ENCODE data around the gene MAML2. TPM values are rescaled to one million over a fixed set of nuclear protein-coding genes. Genes with fewer than 3 reads are reported as not detected.

MAML2 gene
- total and polyA plus RNA-seq, 2 experiments from 2014 or later = 2.0 to 7.1 TPM

DNA sequence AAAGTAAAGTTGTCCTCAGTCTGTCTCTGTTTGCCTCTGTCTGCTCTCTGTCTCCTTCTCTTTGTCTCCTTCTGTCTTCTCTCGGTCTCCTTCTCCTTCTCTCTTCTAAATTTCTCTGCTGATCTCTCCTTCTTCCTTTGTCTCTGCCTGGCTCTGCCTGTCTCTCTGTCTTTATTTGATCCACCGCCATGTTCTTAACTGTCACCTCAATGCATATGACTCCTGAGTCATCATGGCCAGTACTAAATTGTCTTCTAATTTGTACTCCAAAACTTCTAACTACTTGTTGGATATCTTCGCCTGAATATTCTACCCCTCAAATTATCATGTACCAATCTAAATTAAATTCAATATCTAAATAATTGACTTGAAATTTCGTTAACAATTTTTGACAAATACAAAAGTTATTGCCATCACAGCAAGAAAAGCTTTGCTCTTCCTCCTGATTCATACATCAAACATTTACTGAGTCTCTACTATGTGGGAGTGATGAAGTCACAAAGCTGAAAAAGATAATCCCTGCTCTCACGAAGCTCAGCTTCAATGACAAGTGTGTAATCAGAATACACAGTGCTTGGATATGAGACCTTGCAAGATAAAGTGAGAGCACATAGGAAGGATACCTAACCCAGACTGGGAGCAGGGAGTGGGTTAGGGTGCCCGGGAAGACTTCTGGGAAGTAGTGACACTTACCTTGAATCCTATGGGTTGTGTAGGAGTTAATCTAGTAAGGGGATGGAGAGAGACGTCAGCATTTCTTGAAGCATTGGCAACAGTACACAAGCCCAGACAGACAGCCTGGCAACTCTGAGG, 193.0 kb downstream of the MAML2 start:
- ATAC-seq (no peak), DNase-seq (ENCODE audit: low spot score) (no peak)
- H3K27ac Mint-ChIP-seq = no peak overlapping the region
- H3K79me2 ChIP-seq (replicated peaks; ENCODE audit: insufficient read depth) = no peaks in the 10 kb centered on the region
- no peak overlapping the region for H2AFZ ChIP-seq
- no peaks in the 10 kb centered on the region for H3K9me2 ChIP-seq (ENCODE audit: insufficient read depth)
- H3K36me3 Mint-ChIP-seq (ENCODE audit: low read depth) = no peaks in the 10 kb centered on the region
- H3F3A ChIP-seq (replicated peaks; ENCODE audit: low read depth) = no peaks in the 10 kb centered on the region
- H3K4me2 ChIP-seq = no peak overlapping the region
- H4K20me1 ChIP-seq (replicated peaks; ENCODE audit: insufficient read depth) = no peaks in the 10 kb centered on the region
- H3K27me3 Mint-ChIP-seq (ENCODE audit: insufficient read depth, low read depth, poor library complexity) = no peaks in the 10 kb centered on the region
- H3K4me1 Mint-ChIP-seq = peaks cover 24% of the 10 kb centered on the region
- no peaks in the 10 kb centered on the region for H3K27me3 ChIP-seq (ENCODE audit: insufficient read depth)
- H3K4me3 Mint-ChIP-seq = no peak overlapping the region
- H3K36me3 ChIP-seq (ENCODE audit: insufficient read depth) = no peaks in the 10 kb centered on the region
- no peak overlapping the region for H3K4me3 ChIP-seq
- no peak overlapping the region for H3K27ac ChIP-seq (ENCODE audit: low read depth)
- H3K4me1 ChIP-seq (ENCODE audit: insufficient read depth) = peaks cover 40% of the 10 kb centered on the region
- TF ChIP-seq EZH2 (IDR thresholded peaks at IDR 0.05; ENCODE audit: low read depth, unreplicated experiment) (no peak), CREB1 (CRISPR knock-in tag; IDR thresholded peaks at IDR 0.05; ENCODE audit: low read depth) (no peak), ZNF331 (CRISPR knock-in tag; IDR thresholded peaks at IDR 0.05; ENCODE audit: low read depth) (no peak), NANOG (IDR thresholded peaks at IDR 0.05; ENCODE audit: borderline replicate concordance) (no peak), ZNF114 (CRISPR knock-in tag; IDR thresholded peaks at IDR 0.05) (no peak)
- TF ChIP-seq, protein P1, sequence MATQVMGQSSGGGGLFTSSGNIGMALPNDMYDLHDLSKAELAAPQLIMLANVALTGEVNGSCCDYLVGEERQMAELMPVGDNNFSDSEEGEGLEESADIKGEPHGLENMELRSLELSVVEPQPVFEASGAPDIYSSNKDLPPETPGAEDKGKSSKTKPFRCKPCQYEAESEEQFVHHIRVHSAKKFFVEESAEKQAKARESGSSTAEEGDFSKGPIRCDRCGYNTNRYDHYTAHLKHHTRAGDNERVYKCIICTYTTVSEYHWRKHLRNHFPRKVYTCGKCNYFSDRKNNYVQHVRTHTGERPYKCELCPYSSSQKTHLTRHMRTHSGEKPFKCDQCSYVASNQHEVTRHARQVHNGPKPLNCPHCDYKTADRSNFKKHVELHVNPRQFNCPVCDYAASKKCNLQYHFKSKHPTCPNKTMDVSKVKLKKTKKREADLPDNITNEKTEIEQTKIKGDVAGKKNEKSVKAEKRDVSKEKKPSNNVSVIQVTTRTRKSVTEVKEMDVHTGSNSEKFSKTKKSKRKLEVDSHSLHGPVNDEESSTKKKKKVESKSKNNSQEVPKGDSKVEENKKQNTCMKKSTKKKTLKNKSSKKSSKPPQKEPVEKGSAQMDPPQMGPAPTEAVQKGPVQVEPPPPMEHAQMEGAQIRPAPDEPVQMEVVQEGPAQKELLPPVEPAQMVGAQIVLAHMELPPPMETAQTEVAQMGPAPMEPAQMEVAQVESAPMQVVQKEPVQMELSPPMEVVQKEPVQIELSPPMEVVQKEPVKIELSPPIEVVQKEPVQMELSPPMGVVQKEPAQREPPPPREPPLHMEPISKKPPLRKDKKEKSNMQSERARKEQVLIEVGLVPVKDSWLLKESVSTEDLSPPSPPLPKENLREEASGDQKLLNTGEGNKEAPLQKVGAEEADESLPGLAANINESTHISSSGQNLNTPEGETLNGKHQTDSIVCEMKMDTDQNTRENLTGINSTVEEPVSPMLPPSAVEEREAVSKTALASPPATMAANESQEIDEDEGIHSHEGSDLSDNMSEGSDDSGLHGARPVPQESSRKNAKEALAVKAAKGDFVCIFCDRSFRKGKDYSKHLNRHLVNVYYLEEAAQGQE (IDR thresholded peaks at IDR 0.05; ENCODE audit: unreplicated experiment) = no peak
- H3K9me3 Mint-ChIP-seq = no peaks in the 10 kb centered on the region

DNA sequence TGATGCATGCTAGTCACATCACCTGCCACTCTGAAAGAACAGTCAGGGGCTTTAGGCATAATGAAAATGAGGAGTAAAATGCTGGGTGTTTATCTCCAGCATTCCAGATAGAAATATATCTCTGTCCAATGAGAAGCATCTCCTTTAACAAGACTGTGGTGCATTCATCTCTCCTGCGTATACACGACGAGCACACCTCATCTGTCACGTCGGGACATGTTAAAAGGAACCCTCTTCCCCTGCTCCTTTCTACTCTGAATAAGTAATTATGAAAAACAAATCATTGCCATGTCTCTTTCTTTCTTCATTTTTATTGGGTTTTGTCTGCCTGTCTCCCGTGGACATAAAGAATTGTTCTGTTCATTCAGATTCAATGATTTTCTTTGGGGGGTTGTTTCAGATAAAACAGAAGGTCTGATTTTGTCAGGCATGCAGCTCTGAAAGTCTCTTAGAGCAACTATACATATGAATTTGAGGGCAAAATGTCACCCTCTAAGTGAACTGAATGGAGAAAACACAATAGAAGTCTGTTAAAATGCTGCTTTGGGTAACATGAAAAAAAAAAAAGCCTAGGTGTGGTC, 195.0 kb downstream of the MAML2 start:
- H3K27ac Mint-ChIP-seq = peak overlapping the region; percentile 17; the same call in 1 of the 2 replicates
- DNase-seq (ENCODE audit: low spot score) (no peak), ATAC-seq (no peak)
- H3F3A ChIP-seq (replicated peaks; ENCODE audit: low read depth) = no peaks in the 10 kb centered on the region
- H3K79me2 ChIP-seq (replicated peaks; ENCODE audit: insufficient read depth) = no peaks in the 10 kb centered on the region
- no peak overlapping the region for H3K27ac ChIP-seq (ENCODE audit: low read depth)
- H3K9me2 ChIP-seq (ENCODE audit: insufficient read depth) = no peaks in the 10 kb centered on the region
- no peak overlapping the region for H3K4me3 ChIP-seq
- no peaks in the 10 kb centered on the region for H3K9me3 Mint-ChIP-seq
- no peaks in the 10 kb centered on the region for H3K27me3 ChIP-seq (ENCODE audit: insufficient read depth)
- H3K4me3 Mint-ChIP-seq = no peak overlapping the region
- H3K4me2 ChIP-seq = no peak overlapping the region
- H3K27me3 Mint-ChIP-seq (ENCODE audit: insufficient read depth, low read depth, poor library complexity) = no peaks in the 10 kb centered on the region
- no peak overlapping the region for H2AFZ ChIP-seq
- H3K36me3 Mint-ChIP-seq (ENCODE audit: low read depth) = no peaks in the 10 kb centered on the region
- H3K4me1 ChIP-seq (ENCODE audit: insufficient read depth) = peaks cover 47% of the 10 kb centered on the region
- peaks cover 20% of the 10 kb centered on the region for H3K4me1 Mint-ChIP-seq
- H4K20me1 ChIP-seq (replicated peaks; ENCODE audit: insufficient read depth) = no peaks in the 10 kb centered on the region
- H3K36me3 ChIP-seq (ENCODE audit: insufficient read depth) = no peaks in the 10 kb centered on the region
- TF ChIP-seq POLR2AphosphoS5 (IDR thresholded peaks at IDR 0.05; ENCODE audit: low read depth) (no peak), EZH2phosphoT487 (IDR thresholded peaks at IDR 0.05; ENCODE audit: unreplicated experiment) (no peak), ZNF331 (CRISPR knock-in tag; IDR thresholded peaks at IDR 0.05; ENCODE audit: low read depth) (no peak), ETS1 (IDR thresholded peaks at IDR 0.05) (no peak), CREB1 (CRISPR knock-in tag; IDR thresholded peaks at IDR 0.05; ENCODE audit: low read depth) (no peak), JUNB (IDR thresholded peaks at IDR 0.05; ENCODE audit: unreplicated experiment) (no peak), NANOG (IDR thresholded peaks at IDR 0.05; ENCODE audit: borderline replicate concordance) (no peak)

Data from GM23338 (cell line).